BLaER1 (cell line): Measurements from ENCODE around the gene CRYBA4.

Experiments used
- H3K27ac ChIP-seq: shearing (Covaris generic); formaldehyde crosslinking; 2 replicates; pipeline ENCODE4 v1.8.1; 2022
- H3K27me3 ChIP-seq: shearing (Covaris generic); formaldehyde crosslinking; 2 replicates; pipeline ENCODE4 v1.8.1; 2022
- H3K36me3 ChIP-seq: shearing (Covaris generic); formaldehyde crosslinking; 2 replicates; pipeline ENCODE4 v1.8.1; 2022
- H3K4me1 ChIP-seq: shearing (Covaris generic); formaldehyde crosslinking; 2 replicates; pipeline ENCODE4 v1.8.1; 2022
- H3K4me2 ChIP-seq: shearing (Covaris generic); formaldehyde crosslinking; 2 replicates; pipeline ENCODE4 v1.8.1; 2022
- H3K4me3 ChIP-seq: shearing (Covaris generic); formaldehyde crosslinking; 2 replicates; pipeline ENCODE4 v1.8.1; 2022
- H3K9ac ChIP-seq: shearing (Covaris generic); formaldehyde crosslinking; 2 replicates; pipeline ENCODE4 v1.8.1; 2022
- H3K9me3 ChIP-seq: shearing (Covaris generic); formaldehyde crosslinking; 2 replicates; pipeline ENCODE4 v1.8.1; 2022
- H4K20me1 ChIP-seq: shearing (Covaris generic); formaldehyde crosslinking; 2 replicates; pipeline ENCODE4 v1.8.1; 2022
- Cebpa-rat ChIP-seq: shearing (Covaris generic); IDR thresholded peaks from 2 replicates; pipeline ENCODE4 v1.8.1; 2022

Gene CRYBA4

GRCh38 chr22:26636296-26636695 lies 14.5 kb downstream of the CRYBA4 start:
- no peaks in the 10 kb centered on the region for H3K36me3 ChIP-seq
- peaks cover 38% of the 10 kb centered on the region for H3K4me1 ChIP-seq
- no peaks in the 10 kb centered on the region for H4K20me1 ChIP-seq
- H3K9me3 ChIP-seq: no peaks in the 10 kb centered on the region
- H3K4me3 ChIP-seq: no peak overlapping the region
- H3K27ac ChIP-seq: no peak overlapping the region
- H3K9ac ChIP-seq: no peak overlapping the region
- TF ChIP-seq Cebpa-rat: no peak
- H3K27me3 ChIP-seq: no peaks in the 10 kb centered on the region
- H3K4me2 ChIP-seq: no peak overlapping the region

GRCh38 chr22:26642465-26643417 lies 21.0 kb downstream of the CRYBA4 start:
- TF ChIP-seq Cebpa-rat: no peak
- H3K9ac ChIP-seq: peak overlapping the region; percentile 70
- no peak overlapping the region for H3K4me3 ChIP-seq
- peaks cover 91% of the 10 kb centered on the region for H3K4me1 ChIP-seq
- no peaks in the 10 kb centered on the region for H3K27me3 ChIP-seq
- peak overlapping the region; percentile 87 for H3K4me2 ChIP-seq
- H3K27ac ChIP-seq: peak overlapping the region; percentile 85
- H3K36me3 ChIP-seq: no peaks in the 10 kb centered on the region
- H3K9me3 ChIP-seq: no peaks in the 10 kb centered on the region
- no peaks in the 10 kb centered on the region for H4K20me1 ChIP-seq

- TF ChIP-seq Cebpa-rat: no peak
- Histone ChIP-seq H3K36me3 (no peaks in the 10 kb centered on the region), H3K9me3 (no peaks in the 10 kb centered on the region), H3K4me1 (peaks cover 91% of the 10 kb centered on the region), H3K9ac (peak overlapping the region; percentile 70; the same call in 1 of the 2 replicates), H3K4me3 (no peak overlapping the region), H3K27me3 (no peaks in the 10 kb centered on the region), H4K20me1 (no peaks in the 10 kb centered on the region), H3K4me2 (peak overlapping the region; percentile 87), H3K27ac (peak overlapping the region; percentile 85)
Observed at GRCh38 chr22:26643418-26644100, 21.8 kb downstream of the CRYBA4 start.

GRCh38 chr22:26646158-26646557 lies 24.4 kb downstream of the CRYBA4 start:
- H3K4me1 ChIP-seq: peaks cover 87% of the 10 kb centered on the region
- TF ChIP-seq Cebpa-rat: no peak
- H3K4me2 ChIP-seq: peak overlapping the region; percentile 87

GRCh38 chr22:26648011-26648497 lies 26.3 kb downstream of the CRYBA4 start:
- H4K20me1 ChIP-seq: no peaks in the 10 kb centered on the region
- H3K27ac ChIP-seq: peak overlapping the region; percentile 59
- H3K4me3 ChIP-seq: peak overlapping the region; percentile 49
- no peak for TF ChIP-seq Cebpa-rat
- peaks cover 81% of the 10 kb centered on the region for H3K4me1 ChIP-seq
- H3K27me3 ChIP-seq: peaks cover 9% of the 10 kb centered on the region; the same call in 1 of the 2 replicates
- H3K9me3 ChIP-seq: no peaks in the 10 kb centered on the region
- H3K9ac ChIP-seq: peak overlapping the region; percentile 44
- no peaks in the 10 kb centered on the region for H3K36me3 ChIP-seq
- peak overlapping the region; percentile 87 for H3K4me2 ChIP-seq

More at GRCh38 chr22:26646158-26646557, 24.4 kb downstream of the CRYBA4 start:
- Histone ChIP-seq H4K20me1 (no peaks in the 10 kb centered on the region), H3K27ac (0 out of 2 replicates have a peak overlapping the region, but pooled peaks have one; percentile 0), H3K4me3 (no peak overlapping the region), H3K27me3 (peaks cover under 1% of the 10 kb centered on the region; the same call in 1 of the 2 replicates), H3K9ac (no peak overlapping the region), H3K36me3 (no peaks in the 10 kb centered on the region), H3K9me3 (no peaks in the 10 kb centered on the region)

GRCh38 chr22:26648528-26649388 lies 27.0 kb downstream of the CRYBA4 start:
- Histone ChIP-seq H3K9ac (peak overlapping the region; percentile 44), H3K27me3 (peaks cover 9% of the 10 kb centered on the region; the same call in 1 of the 2 replicates), H3K4me1 (peaks cover 74% of the 10 kb centered on the region), H4K20me1 (no peaks in the 10 kb centered on the region), H3K4me2 (peak overlapping the region; percentile 87), H3K27ac (peak overlapping the region; percentile 59), H3K36me3 (no peaks in the 10 kb centered on the region), H3K4me3 (peak overlapping the region; percentile 49), H3K9me3 (no peaks in the 10 kb centered on the region)
- no peak for TF ChIP-seq Cebpa-rat

GRCh38 chr22:26650722-26651421 lies 29.1 kb downstream of the CRYBA4 start:
- Histone ChIP-seq H3K27ac (no peak overlapping the region), H3K9ac (no peak overlapping the region), H3K4me1 (peaks cover 53% of the 10 kb centered on the region), H3K4me2 (peak overlapping the region; percentile 11; the same call in 1 of the 2 replicates), H3K4me3 (no peak overlapping the region), H4K20me1 (no peaks in the 10 kb centered on the region), H3K9me3 (no peaks in the 10 kb centered on the region), H3K27me3 (peaks cover 15% of the 10 kb centered on the region), H3K36me3 (no peaks in the 10 kb centered on the region)
- TF ChIP-seq Cebpa-rat: no peak

- H3K27ac ChIP-seq: no peak overlapping the region
- H3K4me1 ChIP-seq: peaks cover 44% of the 10 kb centered on the region
- H3K36me3 ChIP-seq: no peaks in the 10 kb centered on the region
- H3K4me2 ChIP-seq: peak overlapping the region; percentile 11; the same call in 1 of the 2 replicates
- H4K20me1 ChIP-seq: no peaks in the 10 kb centered on the region
- peaks cover 24% of the 10 kb centered on the region for H3K27me3 ChIP-seq
- TF ChIP-seq Cebpa-rat: no peak
- no peaks in the 10 kb centered on the region for H3K9me3 ChIP-seq
- no peak overlapping the region for H3K4me3 ChIP-seq
- no peak overlapping the region for H3K9ac ChIP-seq
Observed at GRCh38 chr22:26651815-26652214, 30.1 kb downstream of the CRYBA4 start.
